HepG2 (cell line): ENCODE data around the gene CCDC117. TPM values are rescaled to one million over a fixed set of nuclear protein-coding genes. Genes with fewer than 3 reads are reported as not detected.
A peak's percentile ranks its signal among the peaks of the same experiment; 100 is the strongest.

Experiments
- ADNP ChIP-seq: sonication (generic); formaldehyde crosslinking; IDR thresholded peaks from 2 replicates; pipeline ENCODE4 v1.4.0; 2020; ENCODE audit warnings: missing genetic modification reagents
- ELF3 ChIP-seq: IDR thresholded peaks from 2 replicates; pipeline ENCODE4 v1.6.1; 2016; ENCODE audit warnings: missing genetic modification reagents, missing compliant biosample characterization
- HINFP ChIP-seq: sonication (generic); formaldehyde crosslinking; IDR thresholded peaks from 2 replicates; pipeline ENCODE4 v1.4.0; 2020; ENCODE audit warnings: low read depth, mild to moderate bottlenecking, missing genetic modification reagents
- HNRNPUL1 ChIP-seq: fragments of 200-400 bp; formaldehyde crosslinking; IDR thresholded peaks from 2 replicates; pipeline ENCODE4 v1.6.1; 2017; ENCODE audit warnings: low read depth, mild to moderate bottlenecking, low read length, moderate library complexity
- IKZF5 ChIP-seq: IDR thresholded peaks from 2 replicates; pipeline ENCODE4 v1.6.1; 2018; ENCODE audit warnings: missing genetic modification reagents, mild to moderate bottlenecking, missing compliant biosample characterization
- MLXIP ChIP-seq: sonication (generic); formaldehyde crosslinking; IDR thresholded peaks from 2 replicates; pipeline ENCODE4 v1.9.0; 2021; ENCODE audit warnings: missing genetic modification reagents, borderline replicate concordance
- PAF1 ChIP-seq: IDR thresholded peaks from 2 replicates; pipeline ENCODE4 v1.6.1; 2016; ENCODE audit warnings: missing genetic modification reagents, missing compliant biosample characterization
- PATZ1 ChIP-seq: sonication (generic); formaldehyde crosslinking; IDR thresholded peaks from 2 replicates; pipeline ENCODE4 v1.4.0; 2020; ENCODE audit warnings: missing genetic modification reagents
- PRDM15 ChIP-seq: sonication (generic); formaldehyde crosslinking; IDR thresholded peaks from 2 replicates; pipeline ENCODE4 v1.4.0; 2020; ENCODE audit warnings: missing genetic modification reagents
- SMAD9 ChIP-seq: sonication (generic); formaldehyde crosslinking; IDR thresholded peaks from 2 replicates; pipeline ENCODE4 v1.5.1; 2020; ENCODE audit warnings: mild to moderate bottlenecking, missing genetic modification reagents
- SUZ12 ChIP-seq: fragments of 150-350 bp; IDR thresholded peaks from 2 replicates; pipeline ENCODE4 v1.6.1; 2014; ENCODE audit warnings: low read depth, low read length
- SYNCRIP ChIP-seq: fragments of 200-400 bp; formaldehyde crosslinking; IDR thresholded peaks from 2 replicates; pipeline ENCODE4 v1.6.1; 2018; ENCODE audit warnings: mild to moderate bottlenecking, low read depth, low read length; ENCODE audit not compliant: insufficient read depth
- ZNF382 ChIP-seq: sonication (generic); formaldehyde crosslinking; IDR thresholded peaks from 2 replicates; pipeline ENCODE4 v1.5.0; 2020; ENCODE audit warnings: missing genetic modification reagents, mild to moderate bottlenecking, borderline replicate concordance
- ZNF780A ChIP-seq: sonication (generic); formaldehyde crosslinking; IDR thresholded peaks from 2 replicates; pipeline ENCODE4 v1.8.0; 2022; ENCODE audit warnings: mild to moderate bottlenecking, missing genetic modification reagents, moderate library complexity
- ZSCAN21 ChIP-seq: sonication (generic); formaldehyde crosslinking; IDR thresholded peaks from 2 replicates; pipeline ENCODE4 v1.8.0; 2022; ENCODE audit warnings: mild to moderate bottlenecking, missing genetic modification reagents, moderate library complexity, borderline replicate concordance
- polyA plus RNA-seq, 8 experiments: library from polyadenylated mRNA; depleted of rRNA in 3 of 8; stranded (reverse) in 7 of 8; unstranded in 1 of 8; fragments of >200 nt; fragmentation: Illumina TruSeq in 4 of 8; extraction: Trizol in 4 of 8; gene quantifications; 2 replicates each; pipeline versions ENCODE4 v1.2.1 to v1.2.3, GENCODE V29; 2011 to 2016; ENCODE audit warnings: low read depth in 4 of 8, missing spikeins in 1 of 8, mixed read lengths in 1 of 8; ENCODE audit not compliant: insufficient read depth in 1 of 8
- total RNA-seq, 5 experiments: library from RNA; depleted of rRNA; stranded (reverse); fragments of >200 nt; fragmentation: Illumina TruSeq; extraction: Trizol; gene quantifications; 2 replicates each; pipeline ENCODE4 v1.2.3, GENCODE V29; 2016; ENCODE audit warnings: low read depth in 1 of 5

Gene CCDC117
- total and polyA plus RNA-seq, 2 of the 13 experiments (the other 11 are each of a cell fraction or from before 2014, with no cell fraction given) = 12.6 to 34.2 TPM

GRCh38 chr22:28801845-28802594 is 29.5 kb downstream of the CCDC117 start (continued):
- TF ChIP-seq PRDM15 (CRISPR knock-in tag) = no peak
- no peak for TF ChIP-seq ZNF780A (CRISPR knock-in tag)
- TF ChIP-seq MLXIP = peak; percentile 88
- TF ChIP-seq ZNF382 (CRISPR knock-in tag) = no peak
- TF ChIP-seq PAF1 = peak; percentile 58; the same call in 1 of the 2 replicates
- TF ChIP-seq HNRNPUL1 = no peak
- no peak for TF ChIP-seq ZSCAN21 (CRISPR knock-in tag)
- TF ChIP-seq SUZ12 = no peak
- TF ChIP-seq ADNP (CRISPR knock-in tag) = no peak
- TF ChIP-seq HINFP (CRISPR knock-in tag) = peak; percentile 81; the same call in 1 of the 2 replicates
- TF ChIP-seq PATZ1 (CRISPR knock-in tag) = peak; percentile 80
- peak; percentile 80 for TF ChIP-seq ELF3 (CRISPR knock-in tag)
- no peak for TF ChIP-seq SMAD9 (CRISPR knock-in tag)
- TF ChIP-seq IKZF5 (CRISPR knock-in tag) = peak; percentile 69
- TF ChIP-seq SYNCRIP = no peak
